Measurements from ENCODE around the gene GRIA3. TPM values are rescaled to one million over a fixed set of nuclear protein-coding genes. Genes with fewer than 3 reads are reported as not detected.
A peak's percentile ranks its signal among the peaks of the same experiment; 100 is the strongest.

The GRIA3 gene
- total and polyA plus RNA-seq, 4 donors: 5.1 to 12.4 (median 7.1) TPM

- H3K4me1 ChIP-seq (ENCODE audit: control insufficient read depth in 1 of 2, insufficient read depth in 2 of 2, low read length in 2 of 2): no peaks in the 10 kb centered on the region
- no peaks in the 10 kb centered on the region for H3K27me3 ChIP-seq (ENCODE audit: control insufficient read depth in 1 of 2, insufficient read depth in 2 of 2, low read length in 1 of 2)
- no peak for ATAC-seq (ENCODE audit: low FRiP score)
- no peaks in the 10 kb centered on the region for H3K9me3 ChIP-seq (ENCODE audit: control insufficient read depth, low read length)
- no peak for DNase-seq
- peak overlapping the region; percentile 51 to 79 for H3K4me3 ChIP-seq (ENCODE audit: low read length in 2 of 2)
- intact Hi-C loops (cut with DNase I): no loop called here
- H3K36me3 ChIP-seq (ENCODE audit: control insufficient read depth in 1 of 2, insufficient read depth in 2 of 2, low read length in 1 of 2): no peaks in the 10 kb centered on the region
- WGBS, 2 donors: 2 to 24% methylated on average over 9 of the region's 9 CpGs
- no peak overlapping the region for H3K27ac ChIP-seq (ENCODE audit: low read depth in 1 of 2, low read length in 2 of 2)
These were observed 1.6 kb downstream of the GRIA3 start for GRCh38 chrX:123185721-123186120.

GRCh38 chrX:123186801-123187200 is 2.7 kb downstream of the GRIA3 start:
- intact Hi-C loops (cut with DNase I): no loop called here
- Histone ChIP-seq H3K36me3 (ENCODE audit: control insufficient read depth in 1 of 2, insufficient read depth in 2 of 2, low read length in 1 of 2) (no peaks in the 10 kb centered on the region), H3K27ac (ENCODE audit: low read depth in 1 of 2, low read length in 2 of 2) (no peak overlapping the region), H3K27me3 (ENCODE audit: control insufficient read depth in 1 of 2, insufficient read depth in 2 of 2, low read length in 1 of 2) (no peaks in the 10 kb centered on the region), H3K4me3 (ENCODE audit: low read length in 2 of 2) (no peak overlapping the region), H3K4me1 (ENCODE audit: control insufficient read depth in 1 of 2, insufficient read depth in 2 of 2, low read length in 2 of 2) (no peaks in the 10 kb centered on the region), H3K9me3 (ENCODE audit: control insufficient read depth, low read length) (no peaks in the 10 kb centered on the region)
- 70 to 76% methylated on average over 3 of the region's 3 CpGs for WGBS, 2 donors
- DNase-seq (no peak), ATAC-seq (ENCODE audit: low FRiP score) (no peak)

- WGBS, 2 donors: 60 to 76% methylated on average over 3 of the region's 3 CpGs
- Histone ChIP-seq H3K4me1 (ENCODE audit: control insufficient read depth in 1 of 2, insufficient read depth in 2 of 2, low read length in 2 of 2) (no peaks in the 10 kb centered on the region), H3K9me3 (ENCODE audit: control insufficient read depth, low read length) (no peaks in the 10 kb centered on the region), H3K27ac (ENCODE audit: low read depth in 1 of 2, low read length in 2 of 2) (no peak overlapping the region), H3K27me3 (ENCODE audit: control insufficient read depth in 1 of 2, insufficient read depth in 2 of 2, low read length in 1 of 2) (no peaks in the 10 kb centered on the region), H3K4me3 (ENCODE audit: low read length in 2 of 2) (no peak overlapping the region), H3K36me3 (ENCODE audit: control insufficient read depth in 1 of 2, insufficient read depth in 2 of 2, low read length in 1 of 2) (peaks cover 0 to 3% of the 10 kb centered on the region in 2 donors)
- intact Hi-C loops (cut with DNase I): no loop called here
- ATAC-seq (ENCODE audit: low FRiP score): no peak
- DNase-seq: no peak
These were observed 4.0 kb downstream of the GRIA3 start for GRCh38 chrX:123188081-123188480.

GRCh38 chrX:123189338-123189737 is 5.3 kb downstream of the GRIA3 start:
- Histone ChIP-seq H3K4me1 (ENCODE audit: control insufficient read depth in 1 of 2, insufficient read depth in 2 of 2, low read length in 2 of 2) (no peaks in the 10 kb centered on the region), H3K4me3 (ENCODE audit: low read length in 2 of 2) (no peak overlapping the region), H3K27me3 (ENCODE audit: control insufficient read depth in 1 of 2, insufficient read depth in 2 of 2, low read length in 1 of 2) (no peaks in the 10 kb centered on the region), H3K27ac (ENCODE audit: low read depth in 1 of 2, low read length in 2 of 2) (no peak overlapping the region), H3K36me3 (ENCODE audit: control insufficient read depth in 1 of 2, insufficient read depth in 2 of 2, low read length in 1 of 2) (peaks cover 0 to 3% of the 10 kb centered on the region in 2 donors), H3K9me3 (ENCODE audit: control insufficient read depth, low read length) (no peaks in the 10 kb centered on the region)
- ATAC-seq (ENCODE audit: low FRiP score): no peak
- no peak for DNase-seq
- intact Hi-C loops (cut with DNase I): no loop called here
- 71 to 96% methylated on average over 8 of the region's 8 CpGs for WGBS, 2 donors

GRCh38 chrX:123190096-123190495 is 6.0 kb downstream of the GRIA3 start:
- no peak for ATAC-seq (ENCODE audit: low FRiP score)
- DNase-seq: no peak
- intact Hi-C loops (cut with DNase I): no loop called here
- no peaks in the 10 kb centered on the region for H3K9me3 ChIP-seq (ENCODE audit: control insufficient read depth, low read length)
- H3K27me3 ChIP-seq (ENCODE audit: control insufficient read depth in 1 of 2, insufficient read depth in 2 of 2, low read length in 1 of 2): no peaks in the 10 kb centered on the region
- H3K4me3 ChIP-seq (ENCODE audit: low read length in 2 of 2): no peak overlapping the region
- 55 to 65% methylated on average over 6 of the region's 6 CpGs for WGBS, 2 donors
- peaks cover 0 to 3% of the 10 kb centered on the region in 2 donors for H3K36me3 ChIP-seq (ENCODE audit: control insufficient read depth in 1 of 2, insufficient read depth in 2 of 2, low read length in 1 of 2)
- no peak overlapping the region for H3K27ac ChIP-seq (ENCODE audit: low read depth in 1 of 2, low read length in 2 of 2)
- H3K4me1 ChIP-seq (ENCODE audit: control insufficient read depth in 1 of 2, insufficient read depth in 2 of 2, low read length in 2 of 2): no peaks in the 10 kb centered on the region

- no peaks in the 10 kb centered on the region for H3K27me3 ChIP-seq (ENCODE audit: control insufficient read depth in 1 of 2, insufficient read depth in 2 of 2, low read length in 1 of 2)
- peaks cover 0 to 3% of the 10 kb centered on the region in 2 donors for H3K36me3 ChIP-seq (ENCODE audit: control insufficient read depth in 1 of 2, insufficient read depth in 2 of 2, low read length in 1 of 2)
- intact Hi-C loops (cut with DNase I): no loop called here
- DNase-seq (no peak), ATAC-seq (ENCODE audit: low FRiP score) (no peak)
- WGBS, 2 donors: 54 to 65% methylated on average over 4 of the region's 4 CpGs
- no peak overlapping the region for H3K4me3 ChIP-seq (ENCODE audit: low read length in 2 of 2)
- no peak overlapping the region for H3K27ac ChIP-seq (ENCODE audit: low read depth in 1 of 2, low read length in 2 of 2)
- no peaks in the 10 kb centered on the region for H3K9me3 ChIP-seq (ENCODE audit: control insufficient read depth, low read length)
- H3K4me1 ChIP-seq (ENCODE audit: control insufficient read depth in 1 of 2, insufficient read depth in 2 of 2, low read length in 2 of 2): no peaks in the 10 kb centered on the region
These were observed 9.0 kb downstream of the GRIA3 start for GRCh38 chrX:123193101-123193500.

- no peaks in the 10 kb centered on the region for H3K4me1 ChIP-seq (ENCODE audit: control insufficient read depth in 1 of 2, insufficient read depth in 2 of 2, low read length in 2 of 2)
- no peak for ATAC-seq (ENCODE audit: low FRiP score)
- 86 to 96% methylated on average over 1 of the region's 1 CpG for WGBS, 2 donors
- no peaks in the 10 kb centered on the region for H3K36me3 ChIP-seq (ENCODE audit: control insufficient read depth in 1 of 2, insufficient read depth in 2 of 2, low read length in 1 of 2)
- DNase-seq: no peak
- intact Hi-C loops (cut with DNase I): no loop called here
- no peaks in the 10 kb centered on the region for H3K9me3 ChIP-seq (ENCODE audit: control insufficient read depth, low read length)
- no peak overlapping the region for H3K4me3 ChIP-seq (ENCODE audit: low read length in 2 of 2)
- H3K27me3 ChIP-seq (ENCODE audit: control insufficient read depth in 1 of 2, insufficient read depth in 2 of 2, low read length in 1 of 2): no peaks in the 10 kb centered on the region
- H3K27ac ChIP-seq (ENCODE audit: low read depth in 1 of 2, low read length in 2 of 2): no peak overlapping the region
These were observed 15.3 kb downstream of the GRIA3 start for GRCh38 chrX:123199338-123199737.

GRCh38 chrX:123201720-123202119 is 17.6 kb downstream of the GRIA3 start:
- Histone ChIP-seq H3K9me3 (ENCODE audit: control insufficient read depth, low read length) (no peaks in the 10 kb centered on the region), H3K4me3 (ENCODE audit: low read length in 2 of 2) (no peak overlapping the region), H3K27me3 (ENCODE audit: control insufficient read depth in 1 of 2, insufficient read depth in 2 of 2, low read length in 1 of 2) (no peaks in the 10 kb centered on the region), H3K36me3 (ENCODE audit: control insufficient read depth in 1 of 2, insufficient read depth in 2 of 2, low read length in 1 of 2) (no peaks in the 10 kb centered on the region), H3K27ac (ENCODE audit: low read depth in 1 of 2, low read length in 2 of 2) (no peak overlapping the region), H3K4me1 (ENCODE audit: control insufficient read depth in 1 of 2, insufficient read depth in 2 of 2, low read length in 2 of 2) (no peaks in the 10 kb centered on the region)
- no peak for ATAC-seq (ENCODE audit: low FRiP score)
- no peak for DNase-seq
- WGBS, 2 donors: 53 to 72% methylated on average over 5 of the region's 5 CpGs
- intact Hi-C loops (cut with DNase I): no loop called here

GRCh38 chrX:123202523-123202922 is 18.4 kb downstream of the GRIA3 start:
- Histone ChIP-seq H3K36me3 (ENCODE audit: control insufficient read depth in 1 of 2, insufficient read depth in 2 of 2, low read length in 1 of 2) (no peaks in the 10 kb centered on the region), H3K9me3 (ENCODE audit: control insufficient read depth, low read length) (no peaks in the 10 kb centered on the region), H3K4me1 (ENCODE audit: control insufficient read depth in 1 of 2, insufficient read depth in 2 of 2, low read length in 2 of 2) (no peaks in the 10 kb centered on the region), H3K4me3 (ENCODE audit: low read length in 2 of 2) (no peak overlapping the region), H3K27me3 (ENCODE audit: control insufficient read depth in 1 of 2, insufficient read depth in 2 of 2, low read length in 1 of 2) (no peaks in the 10 kb centered on the region), H3K27ac (ENCODE audit: low read depth in 1 of 2, low read length in 2 of 2) (no peak overlapping the region)
- 68 to 96% methylated on average over 4 of the region's 4 CpGs for WGBS, 2 donors
- ATAC-seq (ENCODE audit: low FRiP score): no peak
- DNase-seq: no peak
- intact Hi-C loops (cut with DNase I): no loop called here

Data from aorta (tissue), 5 donors.